ENCODE results near the gene NFXL1.

DNA sequence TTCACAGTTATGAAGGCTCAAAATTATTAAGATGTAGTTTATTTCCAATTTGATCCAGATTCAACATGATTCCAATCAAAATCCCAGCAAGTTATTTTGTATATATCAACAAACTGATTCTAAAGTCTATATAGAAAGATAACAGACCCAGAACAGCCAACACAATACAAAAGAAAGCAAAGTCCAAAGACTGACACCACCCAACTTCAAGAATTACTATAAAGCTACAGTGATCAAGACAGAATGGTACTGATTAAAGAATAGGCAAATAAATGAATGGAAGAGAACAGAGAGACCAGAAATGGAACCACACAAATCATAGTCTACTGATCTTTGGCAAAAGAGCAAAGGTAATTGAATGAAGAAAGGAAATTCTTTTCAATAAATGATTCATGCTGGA is 34.9 kb downstream of the NFXL1 start:
- no peak for TF ChIP-seq GATA2 (IDR thresholded peaks at IDR 0.05; ENCODE audit: low read depth, low read length)
- TF ChIP-seq GATA3 (IDR thresholded peaks at IDR 0.05; ENCODE audit: low read depth, low read length): no peak
